Activated CD8-positive, alpha-beta memory T cell treated with anti-CD3 and anti-CD28 coated beads for 24 hours (primary cell): ENCODE measurements around the gene ERBB4.

Source experiments
- DNase-seq: peaks from one replicate; pipeline ENCODE4 v3.0.0-alpha.2; 2020

ERBB4 gene

GRCh38 chr2:211367711-211368110, 1170.9 kb downstream of the ERBB4 start:
- no peak for DNase-seq

- no peak for DNase-seq
Observed at GRCh38 chr2:211367293-211367692, 1171.3 kb downstream of the ERBB4 start.

- no peak for DNase-seq
Observed at GRCh38 chr2:211364911-211365310, 1173.7 kb downstream of the ERBB4 start.

GRCh38 chr2:211361383-211361782, 1177.2 kb downstream of the ERBB4 start:
- no peak for DNase-seq

GRCh38 chr2:211359347-211359746, 1179.3 kb downstream of the ERBB4 start:
- DNase-seq = no peak

DNA sequence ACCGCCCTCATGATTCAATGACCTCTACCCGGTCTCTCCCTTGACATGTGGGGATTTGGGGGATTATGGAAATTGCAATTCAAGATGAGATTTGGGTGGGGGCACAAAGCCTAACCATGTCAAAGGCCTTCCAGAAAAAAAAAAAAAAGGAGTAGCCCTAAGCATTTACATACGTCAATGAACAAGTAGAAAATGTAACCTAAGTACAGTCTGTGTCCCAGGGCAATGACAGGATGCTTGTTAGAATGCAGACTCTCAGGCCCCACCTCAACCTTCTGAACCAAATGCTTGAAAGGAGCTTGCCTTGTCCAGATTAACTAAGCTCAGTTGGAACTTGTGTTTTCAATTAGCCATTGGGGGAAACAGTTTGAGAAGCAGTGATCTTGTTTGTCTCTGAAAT, 1180.1 kb downstream of the ERBB4 start:
- no peak for DNase-seq

DNA sequence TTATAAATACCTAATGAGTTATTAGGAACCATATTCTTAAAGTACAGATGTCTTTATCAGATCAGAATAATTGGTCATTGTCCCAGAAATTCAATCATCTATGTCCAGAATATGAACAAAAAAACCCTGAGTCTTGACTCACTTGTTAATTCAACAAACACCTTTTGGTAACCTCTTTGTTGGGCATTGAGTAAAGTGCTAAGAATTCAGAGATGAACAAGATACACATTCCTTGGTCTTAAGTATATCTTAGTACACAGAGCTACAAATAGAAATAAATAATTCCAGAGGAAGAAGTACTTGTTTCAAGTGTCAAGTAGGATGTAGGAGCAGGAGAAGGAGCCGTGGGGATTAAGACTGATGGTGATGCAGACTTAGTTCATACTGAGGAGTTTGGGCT, 1184.1 kb downstream of the ERBB4 start:
- DNase-seq = no peak

DNA sequence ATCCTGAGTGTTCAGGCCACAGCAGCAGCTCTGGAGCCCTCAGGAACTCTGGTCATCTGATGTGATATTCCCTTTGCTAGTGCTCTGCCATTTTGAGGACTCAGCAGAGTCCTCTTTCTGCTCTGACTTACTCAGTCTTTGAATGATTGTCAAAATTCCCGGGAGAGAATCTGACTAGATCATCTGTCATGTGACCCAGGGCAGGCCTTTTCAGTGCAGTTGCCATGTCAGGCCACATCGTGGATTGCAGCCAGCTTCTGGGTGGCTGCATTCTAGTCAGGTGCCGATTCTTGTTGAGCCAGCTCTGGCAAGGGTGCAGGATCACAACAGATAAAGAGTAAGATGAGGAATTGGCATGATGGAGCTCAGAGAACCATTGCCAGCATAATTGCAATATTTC, 1186.6 kb downstream of the ERBB4 start:
- DNase-seq = no peak

- no peak for DNase-seq
Observed at GRCh38 chr2:211349031-211349430, 1189.6 kb downstream of the ERBB4 start.

DNA sequence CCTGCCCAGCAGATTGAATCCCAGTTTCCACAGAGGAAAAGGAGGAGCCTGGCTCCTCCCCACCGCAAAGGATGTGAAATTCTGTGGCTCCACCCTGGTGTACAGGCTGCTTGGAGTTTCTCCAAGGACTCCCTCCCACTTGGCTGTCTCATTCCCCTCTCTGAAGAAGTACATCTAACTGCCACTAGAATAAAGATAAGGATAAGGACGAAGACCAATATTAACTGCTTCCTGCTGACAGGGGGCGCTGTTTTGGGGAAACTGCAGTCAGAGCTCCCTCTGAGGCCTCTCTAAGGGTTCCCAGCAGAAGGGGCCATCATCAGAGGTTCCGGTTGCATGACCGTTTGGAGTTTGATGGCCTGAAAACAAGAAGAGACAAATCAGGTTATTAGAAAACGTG, 1191.3 kb downstream of the ERBB4 start:
- DNase-seq = no peak

DNA sequence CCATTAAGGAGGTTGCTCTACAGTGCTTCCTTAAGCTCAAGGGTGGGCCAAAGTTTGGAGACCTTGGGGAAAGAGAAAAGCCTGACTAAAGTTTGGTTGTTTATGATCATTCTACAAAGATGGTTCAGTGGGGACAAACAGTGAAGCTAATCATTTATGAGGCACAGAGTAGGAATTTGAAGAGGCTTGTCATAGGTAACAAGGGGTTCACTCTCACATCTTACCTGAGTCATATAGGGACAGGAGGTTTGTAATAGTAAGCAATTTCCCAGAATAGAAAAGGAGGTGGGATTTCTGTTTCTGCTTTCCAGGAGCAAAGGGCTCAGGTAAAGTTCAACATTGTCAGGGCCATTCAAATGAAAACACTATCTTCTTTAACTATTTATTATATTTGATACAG, 1194.3 kb downstream of the ERBB4 start:
- no peak for DNase-seq

GRCh38 chr2:211333377-211333776, 1205.2 kb downstream of the ERBB4 start:
- no peak for DNase-seq

DNA sequence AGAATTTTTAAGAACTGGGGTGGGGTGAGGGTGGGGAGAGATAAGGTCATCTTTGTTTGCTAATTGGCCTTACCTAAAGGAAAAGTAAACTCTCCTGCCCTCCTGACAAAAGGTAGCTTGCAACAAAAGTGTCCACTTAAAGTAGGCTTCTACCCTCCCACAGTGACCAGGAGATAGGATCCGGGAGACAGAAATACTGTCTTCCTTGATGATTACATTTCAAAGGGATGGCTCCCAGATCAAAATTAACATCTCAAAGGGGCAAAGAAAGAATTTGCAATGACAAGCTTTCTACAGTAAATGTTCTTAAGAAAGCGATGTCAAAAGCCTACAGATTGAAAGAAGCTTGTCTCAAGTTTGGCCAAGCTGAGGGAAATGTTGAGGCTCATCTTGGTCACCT, 1206.9 kb downstream of the ERBB4 start:
- DNase-seq = no peak

DNA sequence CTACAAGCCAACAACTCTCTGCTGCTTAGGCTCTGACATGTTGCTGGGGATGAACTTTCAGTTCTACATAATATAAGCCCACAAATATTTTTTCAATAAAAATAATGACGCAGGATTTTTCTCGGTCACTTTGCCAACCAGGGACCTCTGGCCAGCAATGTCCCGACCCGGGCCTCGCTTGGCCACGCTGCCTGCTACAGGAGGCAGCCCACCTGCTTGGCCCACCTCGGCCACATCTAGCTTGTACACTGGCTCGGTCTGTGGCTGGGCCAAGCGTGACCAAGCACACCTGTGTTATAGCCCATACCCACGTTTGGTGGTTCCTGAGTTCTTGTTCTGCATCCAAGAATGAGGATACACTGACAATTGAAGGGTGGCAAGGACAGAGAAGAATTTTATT, 1208.7 kb downstream of the ERBB4 start:
- DNase-seq = no peak

GRCh38 chr2:211329421-211329820, 1209.2 kb downstream of the ERBB4 start:
- no peak for DNase-seq

DNA sequence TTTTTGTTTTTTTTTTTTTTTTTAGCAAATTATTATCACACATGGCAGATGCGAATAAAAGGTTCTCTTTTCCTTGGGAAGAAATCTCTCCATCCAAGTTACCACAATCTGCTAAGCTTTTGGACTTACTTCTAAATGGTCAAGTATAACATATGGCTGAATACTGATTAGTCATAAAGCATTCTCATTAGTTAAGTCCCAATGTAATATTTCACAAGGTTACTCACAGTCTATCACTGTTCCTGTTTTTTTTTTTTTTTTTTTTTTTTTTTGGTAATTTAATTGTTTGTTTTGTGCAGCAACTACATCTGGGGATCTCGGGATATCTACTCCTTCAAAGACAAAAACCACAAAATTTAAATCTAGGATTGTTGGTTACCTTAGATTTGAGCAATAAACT, 1210.5 kb downstream of the ERBB4 start:
- no peak for DNase-seq
